Right lobe of liver (tissue), 6 donors: ENCODE measurements around the gene ANKRD13D. TPM values are rescaled to one million over a fixed set of nuclear protein-coding genes. Genes with fewer than 3 reads are reported as not detected.

Experiments
- ATAC-seq, 4 donors: fragments of 200-7000 bp; cut with Tn5 transposase; one replicate each; pipeline ENCODE4 v1.9.1; 2020; ENCODE audit warnings: mild to moderate bottlenecking in 4 of 4, moderate library complexity in 4 of 4
- DNase-seq, 3 donors: peaks; one replicate each; pipeline ENCODE4 v3.0.0-alpha.2; 2020
- H3K27ac ChIP-seq, 3 donors: fragments of 200-600 bp; one replicate each; pipeline ENCODE4 v1.8.0; 2022
- H3K27me3 ChIP-seq, 2 donors: fragments of 200-600 bp; one replicate each; pipeline ENCODE4 v1.8.0; 2022
- H3K36me3 ChIP-seq, 4 donors: fragments of 200-600 bp; sonication (generic) in 1 of 4; one replicate each; pipeline versions ENCODE4 v1.5.1 to v1.8.0; 2017 to 2022; ENCODE audit warnings: control low read depth in 1 of 4
- H3K4me1 ChIP-seq, 4 donors: fragments of 200-600 bp; sonication (generic) in 1 of 4; one replicate each; pipeline versions ENCODE4 v1.5.1 to v1.8.0; 2017 to 2022; ENCODE audit warnings: control low read depth in 1 of 4
- H3K4me3 ChIP-seq, 3 donors: fragments of 200-600 bp; one replicate each; pipeline ENCODE4 v1.8.0; 2022
- H3K9me3 ChIP-seq, 4 donors: fragments of 200-600 bp; sonication (generic) in 1 of 4; one replicate each; pipeline versions ENCODE4 v1.5.1 to v1.8.0; 2017 to 2022; ENCODE audit warnings: control low read depth in 1 of 4
- CTCF ChIP-seq, 4 donors: fragments of 200-600 bp in 3 of 4; fragments of 450-650 bp in 1 of 4; IDR thresholded peaks; one replicate each; pipeline versions ENCODE4 v1.5.1 to v1.8.0; 2016 to 2022; ENCODE audit warnings: antibody characterized with exemption in 4 of 4, mild to moderate bottlenecking in 2 of 4
- POLR2A ChIP-seq: fragments of 450-650 bp; IDR thresholded peaks from one replicate; pipeline ENCODE4 v1.6.1; 2017; ENCODE audit warnings: antibody characterized with exemption, mild to moderate bottlenecking
- WGBS: methylation state at CpG from one replicate; pipeline ENCODE4 v1.1.6; 2018; ENCODE audit warnings: low coverage, low lambda C conversion rate; ENCODE audit not compliant: insufficient coverage; ENCODE audit errors: missing lambda C conversion rate; 5-methylcytosine and 5-hydroxymethylcytosine counted together
- intact Hi-C, 2 donors: fragments of 100-400 bp; cut with DNase I; formaldehyde crosslinking; loops; one replicate each; pipeline versions ENCODE4 v1.11.2 to v1.14.1; 2022
- total RNA-seq, 6 experiments: library from RNA; depleted of rRNA in 2 of 6; stranded (reverse); fragments of >200 nt in 2 of 6; fragmentation: NEBNext Ultra II Directional in 3 of 6; extraction: Animal tissue kit (Norgen Biotek cat#: 25700) in 3 of 6; gene quantifications; one replicate each; pipeline versions ENCODE4 v1.1.0 to v1.2.4, GENCODE V29; 2016 to 2023
- donor health status: DM: no; HTN: yes; CAD: no.
- donor health status: DM: no; HTN: no; CAD: no.
- donor health status: DM: no; HTN: no; CAD: no.
- donor health status: DM: no; HTN: yes; CAD: no.
- donor health status: DM: no; HTN: yes; CAD: no.

The ANKRD13D gene
- total RNA-seq, 6 experiments from 2014 or later = 7.7 to 14.1 (median 10.4) TPM

- no peak overlapping the region for H3K27ac ChIP-seq
- peaks cover 0 to 39% (median 17%) of the 10 kb centered on the region in 4 donors for H3K4me1 ChIP-seq
- H3K27me3 ChIP-seq = no peaks in the 10 kb centered on the region
- 20% methylated on average over 1 of the region's 1 CpG for WGBS
- DNase-seq (no peak), ATAC-seq (no peak)
- no peaks in the 10 kb centered on the region for H3K9me3 ChIP-seq
- TF ChIP-seq POLR2A (no peak), CTCF (IDR thresholded peaks at IDR 0.05) (no peak)
- intact Hi-C loops = no loop called here
- no peak overlapping the region for H3K4me3 ChIP-seq
- peaks cover 0 to 47% (median 24%) of the 10 kb centered on the region in 4 donors for H3K36me3 ChIP-seq
These were observed 46.6 kb upstream of the ANKRD13D start for GRCh38 chr11:67242548-67242947.

GRCh38 chr11:67243051-67243450 is 46.1 kb upstream of the ANKRD13D start:
- ATAC-seq = no peak
- WGBS = 48% methylated on average over 2 of the region's 2 CpGs
- H3K27me3 ChIP-seq = no peaks in the 10 kb centered on the region
- H3K4me1 ChIP-seq = peaks cover 0 to 44% (median 18%) of the 10 kb centered on the region in 4 donors
- H3K4me3 ChIP-seq = no peak overlapping the region
- DNase-seq = no peak
- H3K27ac ChIP-seq = no peak overlapping the region
- TF ChIP-seq POLR2A (no peak), CTCF (IDR thresholded peaks at IDR 0.05) (no peak)
- H3K36me3 ChIP-seq = peaks cover 0 to 52% (median 27%) of the 10 kb centered on the region in 4 donors
- intact Hi-C loops = no loop called here
- H3K9me3 ChIP-seq = no peaks in the 10 kb centered on the region

- Histone ChIP-seq H3K4me3 (no peak overlapping the region), H3K4me1 (peaks cover 0 to 46% (median 17%) of the 10 kb centered on the region in 4 donors), H3K36me3 (peaks cover 13 to 72% (median 34%) of the 10 kb centered on the region in 4 donors), H3K27ac (no peak overlapping the region), H3K27me3 (no peaks in the 10 kb centered on the region), H3K9me3 (no peaks in the 10 kb centered on the region)
- intact Hi-C loops = no loop called here
- DNase-seq (no peak), ATAC-seq (no peak)
- 86% methylated on average over 6 of the region's 11 CpGs for WGBS
- no peak for TF ChIP-seq POLR2A
- TF ChIP-seq CTCF (IDR thresholded peaks at IDR 0.05) = no peak
These were observed 44.1 kb upstream of the ANKRD13D start for GRCh38 chr11:67245046-67245445.

- 51% methylated on average over 5 of the region's 5 CpGs for WGBS
- no peak for TF ChIP-seq CTCF (IDR thresholded peaks at IDR 0.05)
- TF ChIP-seq POLR2A = no peak
- Histone ChIP-seq H3K9me3 (no peaks in the 10 kb centered on the region), H3K27ac (peak overlapping the region in 1 of 3 donors; percentile 55), H3K4me1 (peaks cover 0 to 28% (median 12%) of the 10 kb centered on the region in 4 donors), H3K4me3 (no peak overlapping the region), H3K27me3 (no peaks in the 10 kb centered on the region), H3K36me3 (peaks cover 25 to 98% (median 53%) of the 10 kb centered on the region in 4 donors)
- ATAC-seq = peak in 2 of 4 donors; percentile 14 to 19
- intact Hi-C loops = no loop called here
- DNase-seq = no peak
These were observed 41.1 kb upstream of the ANKRD13D start for GRCh38 chr11:67247946-67248550.
